ENCODE data around the gene CASKIN1. TPM values are rescaled to one million over a fixed set of nuclear protein-coding genes. Genes with fewer than 3 reads are reported as not detected.

CASKIN1 gene
- total and polyA plus RNA-seq, 2 of the 8 experiments (the other 6 are each of a cell fraction or from before 2014, with no cell fraction given), result 1.2 to 6.4 TPM

- TF ChIP-seq TAF7 (optimal IDR thresholded peaks at IDR 0.05; ENCODE audit: borderline replicate concordance, low read depth, low read length), result no peak
- TF ChIP-seq SP2 (IDR thresholded peaks at IDR 0.05; ENCODE audit: low read length), result no peak
- TF ChIP-seq RBBP5 (IDR thresholded peaks at IDR 0.05; ENCODE audit: borderline replicate concordance, low read depth, low read length), result no peak
Observed at GRCh38 chr16:2183671-2184070, 12.7 kb downstream of the CASKIN1 start (continued).

All from H1 (cell line).